ENCODE results near the gene MFSD11.
"Not testable (repeated sequence)": the region's sequence is repeated elsewhere in the genome, so short reads cannot be mapped to it uniquely, and the experiment has no call there.

MFSD11 gene

DNA sequence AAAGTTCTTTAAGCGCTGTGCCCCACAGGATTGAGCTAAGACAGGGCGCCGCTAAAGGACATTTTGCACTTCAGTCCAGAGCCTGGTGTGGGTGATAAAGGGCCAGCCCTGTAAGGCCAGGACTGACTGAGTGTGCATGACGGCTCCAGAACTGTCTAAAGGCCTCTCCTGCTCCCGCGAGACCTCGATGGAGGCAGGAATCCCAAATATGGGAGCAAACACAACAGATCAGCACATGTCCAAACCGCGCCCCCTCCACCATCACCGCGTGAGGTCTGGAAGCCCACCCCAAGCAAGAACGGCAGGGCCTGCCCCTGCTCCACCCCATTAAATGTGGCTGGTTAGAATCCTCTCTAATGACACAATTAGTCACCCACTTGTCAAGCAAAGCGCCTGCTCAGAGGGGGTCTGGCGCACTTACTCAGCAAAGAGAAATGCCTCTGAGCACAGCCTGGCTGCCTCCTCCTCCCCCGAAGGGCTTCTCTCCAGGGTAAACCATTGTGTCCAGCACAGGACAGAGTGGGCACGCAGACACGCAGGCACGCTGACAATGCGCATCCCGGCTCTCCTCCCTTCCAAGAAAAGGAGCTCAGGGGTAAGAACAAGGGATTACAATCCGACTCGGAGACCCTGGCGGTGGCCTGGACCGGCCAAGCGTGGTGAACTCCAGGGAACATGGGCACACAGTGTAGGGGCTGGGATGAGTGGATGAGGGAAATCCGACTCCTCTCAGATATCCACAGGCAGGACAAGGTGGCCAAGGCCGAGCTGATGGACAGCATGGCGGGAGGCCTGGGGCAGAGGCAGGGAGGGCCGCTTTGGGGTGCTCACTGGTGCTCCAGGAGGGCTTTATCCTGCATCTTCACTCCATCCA lies 28.6 kb upstream of the MFSD11 start:
- DNase-seq, result no peak

DNA sequence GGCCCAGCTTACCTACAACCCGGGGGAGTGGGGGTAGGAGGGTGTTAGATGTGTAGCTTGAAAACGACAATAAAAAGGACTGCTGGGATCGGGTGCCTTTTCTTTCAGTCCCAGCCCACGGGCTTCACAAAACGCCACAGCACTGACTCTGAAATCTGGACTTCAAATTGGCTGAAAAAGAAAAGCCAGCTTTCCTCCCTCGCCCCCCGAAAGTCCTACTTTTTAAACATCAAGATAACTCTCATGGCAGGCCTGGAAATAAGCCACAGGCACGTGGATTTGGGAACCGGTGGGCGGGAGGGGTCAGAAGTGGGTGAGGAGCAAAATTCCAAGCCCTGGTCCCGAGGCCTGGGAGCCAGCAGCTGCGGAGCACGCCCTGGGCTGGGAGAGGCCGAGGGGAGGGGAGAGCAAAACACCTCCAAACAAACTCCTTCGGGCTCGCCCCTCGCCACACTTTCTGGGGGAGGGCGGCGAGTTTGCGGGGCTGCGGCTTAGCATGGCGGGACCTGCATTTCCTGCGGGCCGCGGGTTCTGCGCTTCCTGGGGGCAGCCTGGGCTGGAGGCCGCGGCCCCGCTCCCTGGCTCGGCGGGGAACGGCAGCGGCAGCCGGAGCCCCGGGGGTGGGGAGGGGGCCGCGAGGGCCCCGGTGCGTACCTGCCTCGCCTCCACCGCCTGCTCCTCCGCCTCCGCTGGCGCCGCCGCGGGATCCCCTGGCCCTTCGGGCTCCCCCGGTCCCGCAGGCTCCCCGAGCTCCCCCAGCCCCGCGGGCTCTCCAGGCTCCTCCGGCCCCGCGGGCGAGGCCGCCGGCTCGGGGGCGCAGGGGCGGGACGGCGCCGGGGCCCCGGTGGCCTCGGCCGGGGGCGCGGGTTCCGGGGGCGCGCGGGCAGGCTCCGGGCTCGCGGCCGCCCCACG lies 27.7 kb upstream of the MFSD11 start:
- not testable (repeated sequence) for DNase-seq

DNA sequence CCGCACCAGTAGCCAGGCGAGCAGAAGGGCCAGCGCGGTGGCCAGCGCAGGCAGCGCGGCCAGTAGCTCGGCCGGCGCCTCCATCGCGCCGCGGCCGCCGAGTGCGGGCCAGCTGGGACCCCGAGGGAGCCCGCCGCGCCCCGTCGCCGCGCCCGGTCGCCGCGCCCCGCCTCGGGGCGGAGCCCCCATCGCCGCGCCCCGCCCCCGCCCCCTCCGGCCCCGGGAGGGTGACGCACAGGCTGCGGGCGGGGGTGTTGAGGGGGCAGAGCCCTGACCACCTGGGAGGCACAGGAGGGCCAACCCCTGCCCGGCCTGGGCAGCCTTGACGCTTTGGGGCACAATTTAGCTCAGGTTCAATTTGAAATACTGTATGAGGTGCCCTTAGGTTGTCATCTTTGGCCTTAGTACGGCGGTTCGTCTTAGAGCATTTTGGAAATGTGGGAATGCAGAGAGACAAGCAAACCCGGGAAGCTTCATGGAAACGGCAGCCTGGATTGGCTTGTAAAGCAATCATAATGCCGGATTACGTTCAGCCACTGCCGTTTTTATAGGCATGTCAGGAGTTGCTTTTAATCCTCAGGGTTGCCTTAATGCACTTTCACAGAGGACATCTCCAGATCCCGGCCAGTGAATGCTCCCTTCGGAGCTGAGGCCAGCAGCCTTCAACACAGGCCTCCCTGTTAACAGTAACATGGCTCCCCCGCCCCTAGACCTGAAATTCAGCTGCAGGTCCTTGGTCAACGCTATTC lies 26.9 kb upstream of the MFSD11 start, which contains the start of gene MXRA7:
TSS of gene MXRA7 (minus strand) at position 103 of the 749 bp plus-strand sequence. CDS start at position 84, 19 bp downstream.
- DNase-seq, result no peak

DNA sequence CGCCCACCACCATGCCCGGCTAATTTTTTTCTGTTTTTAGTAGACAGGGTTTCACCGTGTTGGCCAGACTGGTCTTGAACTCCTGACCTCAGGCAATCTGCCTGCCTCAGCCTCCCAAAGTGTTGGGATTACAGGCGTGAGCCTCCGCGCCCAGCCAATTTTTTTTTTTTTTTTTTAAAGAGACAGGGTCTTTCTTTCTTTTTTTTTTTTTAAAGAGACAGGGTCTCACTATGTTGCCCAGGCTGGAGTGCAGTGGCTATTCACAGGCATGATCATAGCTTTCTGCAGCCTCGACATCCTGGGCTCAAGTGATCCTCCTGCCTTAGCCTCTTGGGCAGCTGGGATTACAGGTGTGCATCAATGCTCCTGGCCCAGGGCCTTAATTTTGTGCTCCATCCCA lies 25.6 kb upstream of the MFSD11 start:
- DNase-seq, result not testable (repeated sequence)

DNA sequence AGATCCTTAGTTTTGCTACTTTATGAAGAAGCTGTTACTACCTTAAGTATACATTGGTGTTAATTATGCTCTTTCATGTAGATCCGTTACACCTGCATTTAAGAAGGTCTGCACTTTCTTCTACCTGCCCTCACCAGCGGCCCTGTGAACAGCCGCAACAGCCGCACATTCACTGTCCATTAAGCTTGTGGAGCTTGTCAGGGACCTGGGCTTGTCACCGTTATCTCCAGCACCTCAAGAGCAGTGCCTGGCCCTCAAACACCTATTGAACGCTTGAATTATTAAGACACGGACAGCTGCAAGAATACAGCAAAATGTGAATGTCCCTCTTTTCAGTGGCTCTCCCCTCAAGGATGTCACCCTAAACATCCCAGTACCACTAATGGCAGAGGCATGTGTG lies 24.2 kb upstream of the MFSD11 start:
- no peak for DNase-seq

DNA sequence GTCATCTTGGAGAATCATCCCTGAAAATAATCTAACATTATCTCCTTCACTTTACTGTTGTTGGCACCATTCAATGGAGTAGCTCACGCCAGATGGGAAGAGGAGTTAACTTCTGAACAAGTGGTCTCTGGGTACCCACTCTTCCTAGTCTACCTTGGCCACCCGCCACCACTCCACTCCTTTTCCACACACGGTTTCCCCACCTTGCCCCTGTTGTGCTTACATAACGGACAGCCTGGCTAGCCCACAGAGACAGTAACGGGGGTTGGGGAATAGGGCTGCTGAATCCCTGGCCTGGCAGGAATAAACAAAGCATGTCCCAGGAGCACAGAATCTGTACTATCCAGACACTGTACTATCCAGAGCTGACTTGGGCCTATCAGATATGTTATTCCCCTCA lies 23.6 kb upstream of the MFSD11 start:
- DNase-seq, result no peak

DNA sequence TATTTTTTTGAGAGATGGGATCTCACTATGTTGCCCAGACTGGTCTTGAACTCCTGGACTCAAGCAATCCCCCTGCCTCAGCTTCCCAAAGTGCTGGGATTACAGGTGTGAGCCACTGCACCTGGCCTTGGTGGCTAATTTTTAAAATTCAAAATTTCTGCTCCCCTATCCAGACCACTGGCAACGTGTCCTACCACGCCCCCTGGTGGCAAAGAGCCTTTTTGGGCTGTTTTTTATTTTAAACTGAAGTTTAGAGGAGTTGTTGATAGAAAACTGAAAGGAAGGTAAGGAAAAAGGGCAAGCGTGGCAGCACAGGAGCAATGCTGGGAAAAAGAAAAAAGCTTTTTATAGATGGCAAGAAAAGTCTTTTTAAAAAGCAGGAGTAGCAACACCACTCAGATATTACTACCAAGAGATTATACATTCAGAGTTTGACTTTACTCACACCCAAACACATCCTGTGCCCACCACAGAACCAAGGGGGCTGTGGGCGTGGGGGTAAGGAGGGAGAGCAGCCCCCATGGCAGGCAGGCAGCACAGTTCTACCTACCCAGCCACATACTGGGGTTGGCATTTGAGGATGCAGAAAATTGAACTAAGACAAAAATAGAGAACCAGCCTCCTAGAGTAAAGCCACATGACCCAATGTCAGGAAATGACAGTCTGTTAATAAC lies 23.0 kb upstream of the MFSD11 start:
- peak; percentile 64 for DNase-seq

DNA sequence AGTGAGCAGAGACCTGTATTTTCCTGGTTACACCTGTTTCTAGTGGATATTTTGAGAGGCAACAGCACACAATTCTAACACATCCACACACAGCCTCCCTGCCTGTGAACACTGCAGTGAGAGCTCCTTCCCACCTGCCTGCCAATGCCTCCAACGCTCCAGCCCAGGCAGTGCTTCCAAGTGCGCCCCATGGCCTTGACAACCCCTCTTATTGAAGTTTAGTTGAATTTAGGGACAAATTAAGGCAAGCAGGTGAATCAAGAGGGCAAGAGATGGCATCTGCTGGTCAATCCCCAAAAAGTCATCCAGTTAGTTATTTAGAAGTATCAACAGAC lies 22.5 kb upstream of the MFSD11 start:
- no peak for DNase-seq

DNA sequence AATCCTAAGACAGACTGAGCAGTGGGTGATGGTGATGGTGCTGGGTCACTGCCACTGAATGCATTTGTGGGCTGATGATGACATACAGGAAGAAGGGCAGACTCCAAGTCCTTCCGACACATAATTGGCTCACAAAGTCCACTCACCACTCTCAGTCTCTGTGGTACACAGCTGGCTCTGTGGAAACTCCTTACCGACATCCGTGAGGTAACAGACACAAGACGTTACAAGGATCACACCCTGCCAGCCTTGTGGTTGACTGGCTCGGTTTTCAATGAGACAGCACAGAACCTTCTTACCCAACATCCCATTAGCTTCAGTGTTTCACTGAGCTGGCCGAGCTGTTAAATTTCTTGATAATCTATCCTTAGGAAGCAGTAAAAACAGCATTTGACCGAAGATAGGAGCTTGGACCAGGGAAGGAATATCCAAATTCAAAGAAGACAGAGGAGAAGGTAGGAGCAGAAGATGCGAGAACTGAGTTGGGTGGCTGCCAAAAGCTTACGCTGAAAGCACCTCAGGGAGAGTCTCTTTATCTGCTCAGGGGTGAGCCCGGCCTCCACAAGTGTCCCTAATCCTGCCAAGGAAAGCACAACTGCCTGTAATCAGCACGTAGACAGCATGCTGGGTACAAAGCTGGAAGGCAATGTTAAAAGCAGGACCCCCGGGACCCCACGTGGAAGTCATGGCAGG lies 21.6 kb upstream of the MFSD11 start:
- peak; percentile 43 for DNase-seq

DNA sequence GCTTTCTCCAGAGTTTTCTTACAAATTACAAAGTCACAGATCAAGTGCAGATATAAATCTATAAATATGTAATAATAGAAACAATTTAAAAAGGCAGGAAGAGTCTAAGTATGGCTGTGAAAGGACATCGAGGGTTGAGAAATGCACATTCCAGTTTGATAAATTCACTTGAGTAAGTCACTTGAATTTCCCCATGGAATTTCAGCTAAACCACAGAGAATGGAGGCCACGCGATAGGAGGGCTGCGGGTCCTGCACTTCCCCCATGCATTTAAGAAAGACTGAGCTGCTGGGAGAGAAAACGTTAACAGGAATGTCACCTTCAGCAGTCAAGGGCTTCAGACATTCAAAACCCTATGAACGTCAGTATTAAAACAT lies 21.1 kb upstream of the MFSD11 start:
- no peak for DNase-seq

DNA sequence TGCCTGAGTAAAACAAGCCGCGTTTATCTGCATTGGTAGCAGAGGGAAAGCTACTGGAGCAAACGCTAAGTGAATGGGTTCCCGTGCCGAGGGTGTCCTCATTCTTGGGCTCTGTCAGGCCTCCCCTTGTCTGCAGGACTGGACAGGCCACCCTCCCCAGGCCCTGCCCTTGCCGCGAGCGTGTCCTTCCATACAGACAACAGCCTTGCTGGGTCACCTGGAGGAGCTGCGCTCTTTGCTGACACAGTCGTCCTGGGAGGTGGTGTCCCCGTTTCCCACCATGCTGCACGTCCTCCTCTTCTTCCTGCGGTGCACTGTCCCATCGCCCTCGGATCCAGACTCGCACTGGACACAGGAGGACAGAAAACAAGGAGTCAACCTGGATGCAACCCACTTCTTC lies 19.4 kb upstream of the MFSD11 start:
- no peak for DNase-seq

DNA sequence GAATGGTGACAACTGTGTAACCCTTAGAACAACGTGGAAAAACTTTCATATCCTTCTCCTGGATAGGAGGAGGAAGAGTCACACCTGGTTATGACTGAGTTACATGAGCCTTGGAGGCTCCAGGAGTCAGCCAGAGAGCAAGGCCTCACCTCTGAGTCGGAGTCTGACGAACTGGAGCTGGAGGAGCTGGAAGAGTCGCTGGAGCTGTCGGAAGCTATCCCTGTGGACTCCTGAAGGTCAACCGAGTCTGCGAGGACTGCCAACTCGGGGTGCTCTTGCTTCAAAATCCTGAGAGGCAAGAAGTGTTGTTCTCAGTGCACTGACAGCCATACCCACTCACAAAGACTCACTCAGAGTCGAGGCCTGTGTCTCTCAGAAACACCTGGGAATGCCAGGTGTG lies 17.7 kb upstream of the MFSD11 start:
- DNase-seq, result no peak

DNA sequence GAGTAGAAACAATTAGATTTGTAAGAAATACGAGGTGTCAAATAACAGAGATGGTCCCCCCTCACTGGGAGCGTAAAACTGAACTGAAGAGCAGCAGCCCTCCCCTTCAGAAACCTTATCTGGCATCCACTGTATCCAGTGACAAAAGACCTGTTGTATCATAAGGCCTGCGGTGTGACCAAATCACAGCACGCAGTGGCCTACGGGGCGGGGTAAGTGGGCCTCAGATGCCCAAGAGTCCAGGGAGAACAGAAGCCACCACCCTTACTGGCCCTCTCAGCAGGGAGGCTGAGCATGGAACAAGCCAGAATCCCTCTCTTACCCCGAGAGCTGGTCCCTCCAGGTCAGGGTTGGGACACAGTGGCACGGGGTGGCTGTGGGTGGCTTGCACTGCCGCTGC lies 17.0 kb upstream of the MFSD11 start:
- no peak for DNase-seq

DNA sequence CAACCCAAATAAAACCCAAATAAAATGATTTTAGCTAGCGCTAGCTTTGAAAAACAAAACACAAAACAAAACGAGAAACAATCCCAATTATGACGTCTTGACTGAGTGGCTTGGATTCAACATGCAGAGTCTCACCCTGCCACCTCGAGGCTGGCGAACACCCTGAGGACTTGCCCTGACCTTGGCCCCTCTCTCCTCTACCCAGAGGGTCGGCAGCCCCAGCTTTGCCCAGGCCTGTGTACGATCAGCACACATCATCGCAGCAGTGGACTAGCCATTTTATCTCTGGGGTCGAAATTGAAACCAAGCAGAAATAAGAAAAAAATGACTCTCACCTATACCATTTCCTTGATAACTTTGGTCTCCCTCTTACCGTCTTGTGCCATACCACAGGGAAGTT lies 16.5 kb upstream of the MFSD11 start:
- DNase-seq, result no peak

DNA sequence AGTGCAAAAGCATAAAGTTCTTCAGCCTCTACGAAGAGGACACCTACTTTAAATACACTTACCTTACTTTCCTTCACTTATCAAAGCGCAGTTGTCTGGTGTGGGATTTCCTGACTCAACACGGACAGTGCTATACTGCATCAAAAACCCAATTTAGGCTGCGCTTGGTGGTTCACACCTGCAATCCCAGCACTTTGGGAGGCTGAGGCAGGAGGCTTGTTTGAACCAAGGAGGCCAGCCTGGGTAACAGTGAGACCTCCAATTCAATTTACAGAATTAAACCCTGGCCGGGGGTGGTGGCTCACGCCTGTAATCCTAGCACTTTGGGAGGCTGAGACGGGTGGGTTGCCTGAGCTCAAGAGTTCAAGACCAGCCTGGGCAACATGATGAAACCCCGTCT lies 15.6 kb upstream of the MFSD11 start:
- no peak for DNase-seq

DNA sequence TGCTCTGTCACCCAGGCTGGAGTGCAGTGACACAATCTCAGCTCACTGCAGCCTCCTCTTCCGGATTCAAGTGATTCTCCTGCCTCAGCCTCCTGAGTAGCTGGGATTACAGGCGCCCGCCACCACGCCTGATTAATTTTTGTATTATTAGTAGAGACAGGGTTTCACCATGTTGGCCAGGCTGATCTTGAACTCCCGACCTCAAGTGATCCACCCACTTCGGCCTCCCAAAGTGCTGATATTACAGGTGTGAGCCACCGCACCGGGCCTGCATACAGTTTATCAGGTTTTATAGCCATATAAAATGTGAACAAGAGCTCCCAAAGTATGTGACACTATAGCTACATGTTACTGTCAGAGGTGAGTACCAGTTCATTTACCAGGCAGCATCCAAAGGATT lies 14.9 kb upstream of the MFSD11 start:
- DNase-seq, result not testable (repeated sequence)

DNA sequence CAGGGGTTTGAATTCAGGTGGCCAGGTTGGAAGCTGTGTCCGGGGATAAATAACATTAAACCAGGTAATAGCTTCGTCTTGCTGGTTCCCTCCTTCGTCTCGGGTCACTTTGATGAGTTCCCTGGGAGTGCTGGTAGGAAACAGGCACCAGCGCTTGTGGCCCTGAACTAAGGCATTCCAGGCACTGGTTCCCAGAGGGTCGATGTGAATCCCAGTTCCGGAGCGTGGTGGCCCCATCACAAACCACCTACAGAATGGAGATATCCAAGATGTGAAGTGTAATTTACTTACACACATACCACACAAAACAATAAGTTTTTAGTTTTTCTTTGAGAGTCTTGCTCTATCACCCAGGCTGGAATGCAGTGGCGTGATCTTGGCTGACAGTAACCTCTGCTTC lies 14.1 kb upstream of the MFSD11 start:
- DNase-seq, result no peak

DNA sequence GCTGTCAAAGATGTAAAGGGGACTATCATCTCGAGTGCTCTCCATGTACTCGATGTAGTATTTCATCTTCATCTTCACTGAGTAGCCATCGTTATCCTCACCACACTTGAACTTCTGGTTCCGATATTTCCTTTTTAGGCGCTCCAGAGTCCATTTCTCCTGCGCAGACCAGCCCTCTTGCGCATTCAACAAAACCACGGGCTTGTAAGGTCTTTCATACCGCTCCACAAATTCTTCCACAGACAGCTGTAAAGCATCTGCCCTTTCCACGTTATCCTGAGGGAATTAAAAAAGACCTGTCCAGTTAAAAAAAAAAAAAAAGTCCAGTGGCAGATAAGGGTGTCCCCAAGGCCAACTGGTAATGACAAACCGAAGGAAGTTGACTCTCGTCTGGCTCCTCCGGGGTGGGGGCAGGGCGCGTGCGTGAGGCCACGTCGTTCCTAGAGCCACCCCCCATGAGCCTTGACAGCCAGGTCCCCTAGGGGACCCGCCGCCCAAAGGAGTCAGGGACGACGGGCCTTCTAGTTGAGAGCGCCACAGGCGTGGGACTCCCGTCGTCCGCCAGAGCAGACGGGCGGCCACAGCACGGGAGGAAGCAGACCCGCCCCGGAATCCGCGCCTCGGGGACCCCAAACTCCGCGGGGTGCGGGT lies 12.2 kb upstream of the MFSD11 start:
- peak; percentile 77 for DNase-seq

DNA sequence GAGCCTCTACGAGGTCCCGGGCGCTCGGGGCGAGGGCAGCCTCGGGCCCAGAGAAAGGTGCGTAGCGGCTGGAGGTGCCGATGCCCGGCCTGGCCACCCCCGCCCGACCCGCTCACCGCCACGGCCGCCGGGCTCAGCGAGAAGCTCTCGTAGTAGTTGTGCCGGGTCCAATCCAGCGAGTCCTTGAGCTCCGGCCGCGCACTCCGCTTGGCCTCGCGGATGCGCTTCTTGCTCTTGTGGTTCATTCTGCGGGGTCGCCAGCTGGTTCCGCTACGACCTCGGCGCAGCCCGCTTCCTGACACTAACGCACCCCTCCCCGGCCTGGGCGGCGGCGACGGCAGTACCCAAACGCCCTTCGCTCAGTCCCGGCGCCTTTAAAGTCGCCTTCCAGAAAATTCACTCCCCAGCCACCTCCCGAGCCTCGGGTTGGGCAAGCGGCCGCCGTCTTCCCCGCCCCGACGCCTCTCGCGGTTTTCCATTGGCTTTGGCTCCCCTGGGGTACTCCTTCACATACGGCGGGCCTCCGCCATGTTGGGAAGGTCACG lies 11.6 kb upstream of the MFSD11 start, which contains the start of gene JMJD6:
TSS of gene JMJD6 (minus strand) at position 376 of the 545 bp plus-strand sequence. CDS start at position 245, 131 bp downstream.
- peak; percentile 96 for DNase-seq

DNA sequence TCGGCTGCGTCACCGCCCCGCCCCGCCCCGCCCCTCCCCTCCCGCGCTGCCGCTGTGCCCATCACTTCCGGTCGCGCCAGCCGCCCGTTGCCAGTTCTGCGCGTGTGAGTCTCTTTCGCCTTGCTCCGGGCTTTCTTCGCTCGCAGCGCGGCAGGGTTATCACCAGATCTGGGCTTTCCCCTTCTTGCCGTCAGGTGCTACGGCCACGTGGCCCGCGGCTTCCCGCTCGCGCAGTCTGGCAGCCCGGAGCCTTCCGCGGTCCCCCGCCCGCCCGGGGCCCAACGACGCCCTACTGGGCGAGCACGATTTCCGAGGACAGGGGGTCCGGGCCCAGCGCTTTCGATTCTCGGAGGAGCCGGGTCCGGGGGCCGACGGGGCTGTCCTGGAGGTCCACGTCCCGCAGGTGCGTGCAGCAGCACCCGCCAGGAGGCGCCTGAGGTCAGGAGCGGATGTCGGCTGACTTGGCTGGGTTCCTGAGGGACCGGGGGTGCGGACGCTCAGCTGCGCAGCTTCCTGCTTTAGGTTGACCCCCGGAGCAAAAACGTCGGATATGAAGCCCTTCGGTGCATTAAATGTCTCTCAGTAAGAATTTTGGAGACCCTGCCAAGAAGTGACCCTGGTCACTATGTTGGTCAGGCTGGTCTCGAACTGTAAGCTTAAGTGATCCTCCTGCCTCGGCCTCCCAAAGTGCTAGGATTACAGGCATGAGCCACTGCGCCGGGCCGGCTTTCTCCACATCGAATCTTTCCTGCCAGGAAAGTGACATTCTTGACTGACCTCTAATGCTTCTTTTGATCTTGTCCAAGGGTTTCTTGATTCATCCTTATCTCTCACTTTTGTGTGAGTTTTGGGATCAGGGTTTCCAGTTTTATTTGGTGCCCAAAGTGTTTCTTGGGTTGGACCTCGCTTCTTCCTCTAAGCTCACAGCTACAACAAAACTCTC lies 10.9 kb upstream of the MFSD11 start, which contains the start of gene METTL23:
TSS of gene METTL23 (plus strand) at position 64 of the 943 bp plus-strand sequence. CDS start 2,872 bp downstream, outside the sequence.
- peak; percentile 77 for DNase-seq
